WTC11 (cell line): ENCODE results near the gene ERP44.

Experiments
- CTCF ChIP-seq: fragments of 200-600 bp; IDR thresholded peaks from 2 replicates; pipeline ENCODE4 v1.8.0; 2022; ENCODE audit warnings: antibody characterized with exemption
- ETV6 ChIP-seq: sonication (generic); formaldehyde crosslinking; IDR thresholded peaks from 2 replicates; pipeline ENCODE4 v1.8.1; 2022; ENCODE audit warnings: mild to moderate bottlenecking, missing genetic modification reagents
- GABPB1 ChIP-seq: sonication (generic); formaldehyde crosslinking; IDR thresholded peaks from 2 replicates; pipeline ENCODE4 v1.8.1; 2023; ENCODE audit warnings: mild to moderate bottlenecking, missing genetic modification reagents
- JUN ChIP-seq: sonication (generic); formaldehyde crosslinking; IDR thresholded peaks from 2 replicates; pipeline ENCODE4 v1.8.0; 2023; ENCODE audit warnings: mild to moderate bottlenecking, missing genetic modification reagents
- MAX ChIP-seq: sonication (generic); formaldehyde crosslinking; IDR thresholded peaks from 2 replicates; pipeline ENCODE4 v1.8.0; 2022; ENCODE audit warnings: mild to moderate bottlenecking, missing genetic modification reagents
- NR3C1 ChIP-seq: sonication (generic); formaldehyde crosslinking; conservative IDR thresholded peaks from 2 replicates; pipeline ENCODE4 v1.8.1; 2023; ENCODE audit warnings: low read depth, mild to moderate bottlenecking, missing genetic modification reagents
- PRDM15 ChIP-seq: sonication (generic); formaldehyde crosslinking; IDR thresholded peaks from 2 replicates; pipeline ENCODE4 v1.8.0; 2022; ENCODE audit warnings: missing genetic modification reagents

- TF ChIP-seq CTCF, result no peak
- TF ChIP-seq JUN, result no peak
- no peak for TF ChIP-seq GABPB1 (CRISPR knock-in tag)
- no peak for TF ChIP-seq NR3C1 (CRISPR knock-in tag)
- no peak for TF ChIP-seq ETV6 (CRISPR knock-in tag)
- TF ChIP-seq MAX (CRISPR knock-in tag), result no peak
- TF ChIP-seq PRDM15, result no peak
Measured at GRCh38 chr9:100092066-100092465, 6.7 kb downstream of the ERP44 start.
